ENCODE data around the gene C10orf120.

Gene C10orf120

DNA sequence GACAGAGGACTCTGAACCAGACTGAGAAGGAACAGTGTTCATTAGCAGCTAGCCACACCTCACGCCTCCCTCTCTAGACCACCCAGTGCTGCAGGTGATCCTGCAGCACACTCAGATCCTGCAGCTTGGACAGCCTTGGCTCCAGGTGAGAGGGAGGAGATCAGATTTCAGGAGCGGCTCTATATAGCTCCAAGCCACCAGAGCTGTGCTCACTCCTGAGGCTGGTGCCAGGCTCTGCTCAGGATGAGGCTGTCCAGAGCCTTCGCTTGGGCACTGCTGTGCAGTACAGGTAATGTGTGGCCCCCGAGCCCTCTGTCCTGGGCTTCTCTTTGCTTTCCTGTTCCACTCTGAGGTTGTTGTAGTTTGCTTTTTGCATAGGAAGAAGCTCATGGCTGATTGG is 42.4 kb downstream of the C10orf120 start:
- TF ChIP-seq, protein P1, sequence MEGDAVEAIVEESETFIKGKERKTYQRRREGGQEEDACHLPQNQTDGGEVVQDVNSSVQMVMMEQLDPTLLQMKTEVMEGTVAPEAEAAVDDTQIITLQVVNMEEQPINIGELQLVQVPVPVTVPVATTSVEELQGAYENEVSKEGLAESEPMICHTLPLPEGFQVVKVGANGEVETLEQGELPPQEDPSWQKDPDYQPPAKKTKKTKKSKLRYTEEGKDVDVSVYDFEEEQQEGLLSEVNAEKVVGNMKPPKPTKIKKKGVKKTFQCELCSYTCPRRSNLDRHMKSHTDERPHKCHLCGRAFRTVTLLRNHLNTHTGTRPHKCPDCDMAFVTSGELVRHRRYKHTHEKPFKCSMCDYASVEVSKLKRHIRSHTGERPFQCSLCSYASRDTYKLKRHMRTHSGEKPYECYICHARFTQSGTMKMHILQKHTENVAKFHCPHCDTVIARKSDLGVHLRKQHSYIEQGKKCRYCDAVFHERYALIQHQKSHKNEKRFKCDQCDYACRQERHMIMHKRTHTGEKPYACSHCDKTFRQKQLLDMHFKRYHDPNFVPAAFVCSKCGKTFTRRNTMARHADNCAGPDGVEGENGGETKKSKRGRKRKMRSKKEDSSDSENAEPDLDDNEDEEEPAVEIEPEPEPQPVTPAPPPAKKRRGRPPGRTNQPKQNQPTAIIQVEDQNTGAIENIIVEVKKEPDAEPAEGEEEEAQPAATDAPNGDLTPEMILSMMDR (IDR thresholded peaks at IDR 0.05; ENCODE audit: extremely low read depth, missing control alignments) = no peak
- DNase-seq (ENCODE audit: low spot score) = no peak

DNA sequence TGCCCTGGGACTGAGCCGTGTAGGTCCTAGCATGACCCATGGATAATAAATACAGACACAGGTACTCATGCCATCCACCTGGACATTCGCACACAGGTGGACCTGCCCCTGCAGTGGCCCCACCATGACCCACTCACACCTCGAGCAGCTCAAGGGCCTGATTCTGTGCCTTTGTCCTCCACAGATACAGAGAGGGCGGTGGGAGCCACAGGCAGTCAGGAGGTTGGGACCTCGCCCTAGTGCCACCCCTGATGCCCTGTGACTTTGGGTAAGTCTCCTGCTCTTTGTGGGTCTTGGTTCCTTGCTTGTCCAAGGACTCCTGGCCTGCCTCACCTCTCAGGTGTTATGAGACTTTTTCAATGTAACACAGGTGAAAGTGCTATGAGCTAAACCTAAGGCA is 42.9 kb downstream of the C10orf120 start:
- TF ChIP-seq, protein P1 (IDR thresholded peaks at IDR 0.05; ENCODE audit: extremely low read depth, missing control alignments) = no peak

DNA sequence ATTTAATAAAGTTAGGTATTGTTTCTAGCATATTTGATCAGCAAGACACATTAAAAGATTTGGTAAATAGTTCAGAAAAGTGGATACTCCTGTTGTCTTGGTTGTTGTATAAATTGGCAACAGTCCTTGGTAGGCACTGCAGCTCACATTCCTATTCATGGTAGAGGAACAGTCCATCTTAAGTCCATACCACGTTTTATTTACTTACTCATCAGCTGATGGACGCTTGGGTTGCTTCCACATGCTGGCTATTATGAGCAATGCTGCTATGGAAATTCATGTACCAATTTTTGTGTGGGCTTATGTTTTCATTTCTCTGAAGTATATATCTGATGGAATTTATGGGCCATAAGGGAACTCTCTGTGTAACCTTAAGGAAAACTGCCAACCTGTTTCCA is 43.3 kb downstream of the C10orf120 start:
- no peak for DNase-seq (ENCODE audit: low spot score)
- TF ChIP-seq, protein P1 (IDR thresholded peaks at IDR 0.05; ENCODE audit: extremely low read depth, missing control alignments) = no peak

More for the DNA sequence above, 42.9 kb downstream of the C10orf120 start:
- no peak for DNase-seq (ENCODE audit: low spot score)

DNA sequence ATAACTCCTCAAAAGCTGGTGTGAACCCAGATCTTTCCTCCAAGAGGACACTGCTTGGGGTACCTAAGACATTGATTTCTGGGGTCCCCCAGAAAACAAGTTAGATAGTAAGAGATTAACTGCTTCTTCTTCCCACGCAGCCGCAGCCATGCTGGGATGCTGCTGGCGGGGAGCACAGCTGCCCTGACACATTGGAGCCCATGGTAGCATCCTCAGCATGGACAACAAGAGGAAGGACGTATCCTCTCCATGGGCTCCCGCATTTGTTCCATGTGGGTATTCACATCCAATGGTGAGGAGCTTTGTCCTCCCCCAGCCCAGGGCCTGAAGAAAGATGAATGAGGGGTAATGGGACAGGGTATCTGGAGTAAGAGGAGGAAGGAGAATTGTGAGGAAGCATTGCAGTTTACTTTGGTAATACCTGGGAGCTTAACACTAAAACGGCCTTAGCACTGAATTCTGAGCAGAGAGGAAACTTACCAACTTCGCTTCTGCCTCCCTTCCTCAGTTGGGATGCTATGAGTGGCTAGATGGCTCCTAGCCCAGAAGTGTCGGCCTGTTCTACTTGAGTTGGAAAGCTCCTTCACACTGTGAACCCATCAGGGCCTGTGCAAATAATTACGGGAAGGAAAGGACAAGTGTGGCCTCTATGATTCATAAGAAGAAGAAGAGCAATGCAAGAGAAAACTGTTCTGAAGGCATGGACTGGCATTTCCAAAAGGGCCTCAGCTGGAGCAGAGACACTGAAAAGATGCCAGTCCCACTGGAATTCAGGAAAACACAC is 43.9 kb downstream of the C10orf120 start:
- no peak for DNase-seq (ENCODE audit: low spot score)
- TF ChIP-seq, protein P1 (IDR thresholded peaks at IDR 0.05; ENCODE audit: extremely low read depth, missing control alignments) = no peak

DNA sequence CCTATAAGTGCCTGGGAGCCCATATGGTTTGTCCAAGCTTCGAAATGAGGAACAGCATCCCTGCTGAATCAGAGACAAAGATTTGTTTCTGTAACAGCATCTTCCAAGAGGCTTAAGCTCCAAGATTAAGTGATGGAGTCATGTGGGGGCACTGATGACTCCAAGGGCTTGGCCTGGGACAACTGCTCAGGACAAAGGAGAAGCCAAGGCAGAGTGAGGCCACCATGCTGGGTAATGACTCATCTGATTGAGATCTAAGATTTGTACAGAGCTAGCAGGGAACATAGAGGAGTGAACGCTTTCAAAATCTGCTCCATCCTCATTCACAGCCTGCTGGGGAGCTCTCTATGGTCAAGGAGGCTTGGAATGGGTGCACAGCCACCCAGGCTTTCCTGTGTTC is 49.3 kb downstream of the C10orf120 start:
- TF ChIP-seq, protein P1 (IDR thresholded peaks at IDR 0.05; ENCODE audit: extremely low read depth, missing control alignments) = no peak
- DNase-seq (ENCODE audit: low spot score) = no peak

DNA sequence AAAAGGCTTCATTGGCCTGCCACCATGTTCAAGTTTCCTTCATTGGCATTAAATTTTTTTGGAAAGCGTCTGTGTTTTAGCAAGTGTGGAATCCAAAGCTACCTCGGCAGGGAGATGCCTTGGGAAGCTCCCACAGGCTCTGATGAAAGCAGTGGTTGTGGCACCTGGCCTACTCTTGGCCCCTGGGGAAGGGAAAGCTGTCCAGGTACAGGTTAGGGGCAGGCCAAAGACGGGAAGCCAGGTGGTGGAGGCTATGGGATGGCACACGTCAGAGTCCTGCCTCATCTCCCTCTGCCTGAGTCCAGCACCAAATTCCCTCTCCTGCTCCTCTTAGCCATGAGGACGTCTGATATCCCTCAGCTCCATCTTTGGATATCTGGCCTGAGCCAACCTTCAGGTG is 49.7 kb downstream of the C10orf120 start:
- TF ChIP-seq, protein P1 (IDR thresholded peaks at IDR 0.05; ENCODE audit: extremely low read depth, missing control alignments) = no peak

DNA sequence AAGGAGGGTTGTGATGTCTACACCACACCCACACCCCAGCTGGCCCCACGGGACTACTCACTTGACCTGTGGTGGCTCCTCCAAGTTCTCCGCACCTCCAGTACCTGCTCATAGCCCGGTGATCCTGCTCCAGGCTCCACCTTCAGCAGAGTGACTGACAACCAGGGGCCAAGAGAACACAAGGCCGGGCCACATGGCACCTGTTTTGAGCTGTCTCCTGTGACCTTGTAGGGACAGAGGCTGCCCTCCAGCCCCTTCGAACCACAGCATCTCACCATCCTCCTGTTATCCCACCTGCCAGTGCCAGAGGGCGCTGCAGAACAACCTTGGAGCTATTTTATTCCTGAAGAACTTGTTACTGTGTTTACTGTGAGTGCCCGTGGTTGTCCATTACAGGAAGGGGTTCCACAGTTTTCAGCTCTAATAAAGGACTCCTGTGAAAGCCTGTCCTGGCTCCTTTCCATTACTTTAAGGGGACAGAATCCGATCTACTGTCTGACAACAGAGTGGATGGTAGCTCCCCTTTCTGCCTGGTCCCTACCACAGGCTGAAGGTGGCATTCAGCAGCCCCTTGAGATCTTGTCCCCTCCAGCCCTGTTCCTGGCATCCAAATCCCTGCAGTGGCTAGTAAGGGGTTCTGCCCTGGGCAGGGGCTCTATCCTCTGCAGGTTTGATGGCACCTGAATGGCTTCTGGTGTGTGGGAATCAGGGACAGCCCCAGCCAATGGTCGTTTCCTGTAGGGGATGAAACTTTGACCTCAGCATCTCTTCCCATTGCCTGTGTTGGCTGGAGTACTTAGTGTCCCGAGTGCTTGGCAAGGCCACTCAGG is 50.8 kb downstream of the C10orf120 start:
- peak; percentile 51 for DNase-seq (ENCODE audit: low spot score)
- TF ChIP-seq, protein P1 (IDR thresholded peaks at IDR 0.05; ENCODE audit: extremely low read depth, missing control alignments) = peak; percentile 64

More for the DNA sequence above, 49.7 kb downstream of the C10orf120 start:
- no peak for DNase-seq (ENCODE audit: low spot score)

All from GM20000 (cell line).